Neutrophil (primary cell): ENCODE results near the gene RAD51B.

ENCODE experiments used
- H3K27ac ChIP-seq: fragments of 200-600 bp; sonication (generic); 2 replicates; pipeline ENCODE4 v1.5.1; 2016; ENCODE audit warnings: mild to moderate bottlenecking, moderate library complexity
- H3K27me3 ChIP-seq: fragments of 200-600 bp; sonication (generic); 2 replicates; pipeline ENCODE4 v1.6.0; 2016; ENCODE audit warnings: mild to moderate bottlenecking
- H3K36me3 ChIP-seq: fragments of 200-600 bp; sonication (generic); 2 replicates; pipeline ENCODE4 v1.5.1; 2017
- H3K4me1 ChIP-seq, 2 experiments: fragments of 200-600 bp in 1 of 2; sonication (generic) in 1 of 2; 1 replicate in 1 of 2; 2 replicates in 1 of 2; pipeline versions ENCODE4 v1.5.1 to v1.6.1; 2013 to 2016; ENCODE audit warnings: low read depth in 1 of 2, low read length in 1 of 2, mild to moderate bottlenecking in 1 of 2, moderate library complexity in 1 of 2; ENCODE audit not compliant: control insufficient read depth in 1 of 2, insufficient read depth in 1 of 2
- H3K4me3 ChIP-seq, 2 experiments: fragments of 200-600 bp in 1 of 2; sonication (generic) in 1 of 2; 1 replicate in 1 of 2; 2 replicates in 1 of 2; pipeline ENCODE4 v1.5.1; 2013 to 2016; ENCODE audit warnings: low read depth in 1 of 2, low read length in 1 of 2, mild to moderate bottlenecking in 1 of 2, moderate library complexity in 1 of 2
- H3K9me3 ChIP-seq: fragments of 200-600 bp; sonication (generic); 2 replicates; pipeline ENCODE4 v1.5.1; 2016
- CTCF ChIP-seq: fragments of 200-600 bp; sonication (generic); IDR thresholded peaks from 2 replicates; pipeline ENCODE4 v1.5.1; 2016; ENCODE audit warnings: antibody characterized with exemption

RAD51B gene

GRCh38 chr14:68131907-68132306, 312.3 kb downstream of the RAD51B start:
- no peak for TF ChIP-seq CTCF
- H3K36me3 ChIP-seq = no peaks in the 10 kb centered on the region
- H3K4me1 ChIP-seq = no peaks in the 10 kb centered on the region
- no peaks in the 10 kb centered on the region for H3K9me3 ChIP-seq
- H3K4me3 ChIP-seq = no peak overlapping the region
- no peak overlapping the region for H3K27ac ChIP-seq
- no peaks in the 10 kb centered on the region for H3K27me3 ChIP-seq

- no peaks in the 10 kb centered on the region for H3K4me1 ChIP-seq
- TF ChIP-seq CTCF = no peak
- H3K27me3 ChIP-seq = no peaks in the 10 kb centered on the region
- no peak overlapping the region for H3K27ac ChIP-seq
- no peak overlapping the region for H3K4me3 ChIP-seq
- H3K36me3 ChIP-seq = no peaks in the 10 kb centered on the region
- H3K9me3 ChIP-seq = no peaks in the 10 kb centered on the region
These were observed 313.1 kb downstream of the RAD51B start for GRCh38 chr14:68132563-68133121.

GRCh38 chr14:68133856-68134255, 314.3 kb downstream of the RAD51B start:
- Histone ChIP-seq H3K27me3 (no peaks in the 10 kb centered on the region), H3K9me3 (no peaks in the 10 kb centered on the region), H3K4me1 (no peaks in the 10 kb centered on the region), H3K27ac (no peak overlapping the region), H3K4me3 (no peak overlapping the region), H3K36me3 (no peaks in the 10 kb centered on the region)
- no peak for TF ChIP-seq CTCF

- H3K36me3 ChIP-seq = no peaks in the 10 kb centered on the region
- no peak for TF ChIP-seq CTCF
- no peak overlapping the region for H3K27ac ChIP-seq
These were observed 315.4 kb downstream of the RAD51B start for GRCh38 chr14:68135028-68135427.

GRCh38 chr14:68135566-68135965, 316.0 kb downstream of the RAD51B start:
- Histone ChIP-seq H3K4me1 (no peaks in the 10 kb centered on the region), H3K36me3 (no peaks in the 10 kb centered on the region), H3K9me3 (no peaks in the 10 kb centered on the region), H3K4me3 (no peak overlapping the region), H3K27ac (no peak overlapping the region), H3K27me3 (no peaks in the 10 kb centered on the region)
- no peak for TF ChIP-seq CTCF

More at GRCh38 chr14:68135028-68135427, 315.4 kb downstream of the RAD51B start:
- Histone ChIP-seq H3K9me3 (no peaks in the 10 kb centered on the region), H3K4me1 (no peaks in the 10 kb centered on the region), H3K27me3 (no peaks in the 10 kb centered on the region), H3K4me3 (no peak overlapping the region)
